ENCODE measurements around the gene FABP3. TPM values are rescaled to one million over a fixed set of nuclear protein-coding genes. Genes with fewer than 3 reads are reported as not detected.

The FABP3 gene
- 0.51 and 2.1 TPM in 2 replicates for total RNA-seq (2014; rRNA removed; shearing (Covaris generic))
- polyA plus RNA-seq (2016; fragmentation: Nextera tagmentation; extraction: Ambion mirVana): 3.9 and 4.0 TPM in 2 replicates

- Histone ChIP-seq H3F3A (ENCODE audit: insufficient read depth) (peaks cover 10% of the 10 kb centered on the region), H3K9me2 (ENCODE audit: insufficient read depth) (no peaks in the 10 kb centered on the region), H3K79me2 (ENCODE audit: insufficient read depth) (no peaks in the 10 kb centered on the region), H3K4me2 (ENCODE audit: unreplicated experiment) (peak within 1 kb of the TSS; percentile 89), H3K4me3 (peak within 1 kb of the TSS; percentile 69), H3K9ac (peak within 1 kb of the TSS; percentile 76), H4K20me1 (ENCODE audit: insufficient read depth) (no peaks in the 10 kb centered on the region), H3K36me3 (ENCODE audit: low read depth) (no peaks in the 10 kb centered on the region), H3K4me1 (ENCODE audit: insufficient read depth) (peaks cover 25% of the 10 kb centered on the region), H3K9me3 (ENCODE audit: low read depth) (no peaks in the 10 kb centered on the region), H3K27me3 (replicated peaks; ENCODE audit: insufficient read depth) (no peaks in the 10 kb centered on the region), H2AFZ (peak within 1 kb of the TSS; percentile 80), H3K27ac (peak within 1 kb of the TSS; percentile 63)
- in situ Hi-C loops (cut with MboI): no loop called here
- 2 to 3% methylated on average over 36 to 44 of the region's 44 CpGs for WGBS, 2 experiments (ENCODE audit: low coverage in 1 of 2, low lambda C conversion rate in 2 of 2, missing lambda C conversion rate in 2 of 2)
- TF ChIP-seq EZH2phosphoT487 (IDR thresholded peaks at IDR 0.05; ENCODE audit: insufficient read depth, low read depth) (no peak), EZH2 (IDR thresholded peaks at IDR 0.05; ENCODE audit: insufficient read depth, poor library complexity, severe bottlenecking) (no peak)
- DNase-seq: peak; percentile 74
Measured at GRCh38 chr1:31373056-31373896, at the start of gene FABP3. TSS of gene FABP3 (minus strand) at chr1:31373076. CDS start at chr1:31373014, 62 bp downstream.

GRCh38 chr1:31421371-31422040 is 48.6 kb upstream of the FABP3 start:
- WGBS, 2 experiments (ENCODE audit: low coverage in 1 of 2, low lambda C conversion rate in 2 of 2, missing lambda C conversion rate in 2 of 2): 88 to 91% methylated on average over 9 of the region's 9 CpGs
- Histone ChIP-seq H3K4me1 (ENCODE audit: insufficient read depth) (peaks cover 10% of the 10 kb centered on the region), H2AFZ (no peak overlapping the region), H3K4me2 (ENCODE audit: unreplicated experiment) (no peak overlapping the region), H3F3A (ENCODE audit: insufficient read depth) (no peaks in the 10 kb centered on the region), H3K27ac (no peak overlapping the region), H3K79me2 (ENCODE audit: insufficient read depth) (no peaks in the 10 kb centered on the region), H4K20me1 (ENCODE audit: insufficient read depth) (no peaks in the 10 kb centered on the region), H3K36me3 (ENCODE audit: low read depth) (no peaks in the 10 kb centered on the region), H3K9me3 (ENCODE audit: low read depth) (no peaks in the 10 kb centered on the region), H3K9me2 (ENCODE audit: insufficient read depth) (no peaks in the 10 kb centered on the region), H3K4me3 (no peak overlapping the region), H3K27me3 (replicated peaks; ENCODE audit: insufficient read depth) (no peaks in the 10 kb centered on the region), H3K9ac (no peak overlapping the region)
- TF ChIP-seq EZH2 (IDR thresholded peaks at IDR 0.05; ENCODE audit: insufficient read depth, poor library complexity, severe bottlenecking) (no peak), EZH2phosphoT487 (IDR thresholded peaks at IDR 0.05; ENCODE audit: insufficient read depth, low read depth) (no peak)
- in situ Hi-C loops (cut with MboI): no loop called here
- peak; percentile 21 for DNase-seq

- 92 to 97% methylated on average over 5 of the region's 5 CpGs for WGBS, 2 experiments (ENCODE audit: low coverage in 1 of 2, low lambda C conversion rate in 2 of 2, missing lambda C conversion rate in 2 of 2)
- H2AFZ ChIP-seq: no peak overlapping the region
- H3K9me3 ChIP-seq (ENCODE audit: low read depth): no peaks in the 10 kb centered on the region
- no peaks in the 10 kb centered on the region for H3K27me3 ChIP-seq (replicated peaks; ENCODE audit: insufficient read depth)
- no peaks in the 10 kb centered on the region for H3F3A ChIP-seq (ENCODE audit: insufficient read depth)
- no peak for TF ChIP-seq EZH2phosphoT487 (IDR thresholded peaks at IDR 0.05; ENCODE audit: insufficient read depth, low read depth)
- no peak for TF ChIP-seq EZH2 (IDR thresholded peaks at IDR 0.05; ENCODE audit: insufficient read depth, poor library complexity, severe bottlenecking)
- H3K27ac ChIP-seq: no peak overlapping the region
- H3K9me2 ChIP-seq (ENCODE audit: insufficient read depth): no peaks in the 10 kb centered on the region
- in situ Hi-C loops (cut with MboI): no loop called here
- no peak overlapping the region for H3K9ac ChIP-seq
- no peaks in the 10 kb centered on the region for H3K79me2 ChIP-seq (ENCODE audit: insufficient read depth)
- peaks cover 10% of the 10 kb centered on the region for H3K4me1 ChIP-seq (ENCODE audit: insufficient read depth)
- no peak for DNase-seq
- no peak overlapping the region for H3K4me2 ChIP-seq (ENCODE audit: unreplicated experiment)
- H3K36me3 ChIP-seq (ENCODE audit: low read depth): no peaks in the 10 kb centered on the region
- no peak overlapping the region for H3K4me3 ChIP-seq
- no peaks in the 10 kb centered on the region for H4K20me1 ChIP-seq (ENCODE audit: insufficient read depth)
Measured at GRCh38 chr1:31420716-31421115, 47.8 kb upstream of the FABP3 start.

GRCh38 chr1:31418626-31419323 is 45.9 kb upstream of the FABP3 start:
- TF ChIP-seq EZH2phosphoT487 (IDR thresholded peaks at IDR 0.05; ENCODE audit: insufficient read depth, low read depth) (no peak), EZH2 (IDR thresholded peaks at IDR 0.05; ENCODE audit: insufficient read depth, poor library complexity, severe bottlenecking) (no peak)
- Histone ChIP-seq H2AFZ (no peak overlapping the region), H3K9ac (no peak overlapping the region), H3K27ac (no peak overlapping the region), H3K36me3 (ENCODE audit: low read depth) (no peaks in the 10 kb centered on the region), H3K4me1 (ENCODE audit: insufficient read depth) (peaks cover 15% of the 10 kb centered on the region), H3K4me2 (ENCODE audit: unreplicated experiment) (no peak overlapping the region), H3F3A (ENCODE audit: insufficient read depth) (no peaks in the 10 kb centered on the region), H3K9me3 (ENCODE audit: low read depth) (no peaks in the 10 kb centered on the region), H3K4me3 (no peak overlapping the region), H3K79me2 (ENCODE audit: insufficient read depth) (0 out of 2 replicates have a peak, but pooled peaks cover 3% of the 10 kb centered on the region), H3K9me2 (ENCODE audit: insufficient read depth) (no peaks in the 10 kb centered on the region), H3K27me3 (replicated peaks; ENCODE audit: insufficient read depth) (no peaks in the 10 kb centered on the region), H4K20me1 (ENCODE audit: insufficient read depth) (no peaks in the 10 kb centered on the region)
- peak; percentile 39 for DNase-seq
- WGBS, 2 experiments (ENCODE audit: low coverage in 1 of 2, low lambda C conversion rate in 2 of 2, missing lambda C conversion rate in 2 of 2): 41 to 50% methylated on average over 4 of the region's 4 CpGs
- in situ Hi-C loops (cut with MboI): no loop called here

Measured in GM23248 (cell line).